ENCODE data around the gene LHFPL6. TPM values are rescaled to one million over a fixed set of nuclear protein-coding genes. Genes with fewer than 3 reads are reported as not detected.

Gene LHFPL6
- total RNA-seq, 2 experiments from 2014 or later = 2.6 TPM; not detected in 1

DNA sequence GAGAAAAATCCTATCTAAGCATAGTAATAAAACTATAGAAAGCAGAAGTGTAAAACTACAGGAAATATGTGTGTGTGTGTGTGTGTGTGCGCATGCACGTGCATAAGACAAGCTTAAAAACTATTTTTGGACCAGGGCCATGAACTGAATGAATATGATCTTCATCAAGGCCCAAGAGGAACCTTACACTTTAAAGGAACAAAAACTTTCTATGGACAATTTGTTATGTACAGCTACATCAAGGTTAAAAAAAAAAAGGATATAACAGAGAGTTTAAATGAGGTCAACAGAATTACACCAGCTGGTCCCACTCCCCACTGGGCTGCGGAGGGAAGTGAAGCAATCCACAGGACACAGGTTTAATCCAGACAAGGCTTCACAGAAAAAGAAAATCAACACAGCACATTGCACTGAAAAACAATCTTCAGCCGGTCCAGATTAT is 151.1 kb downstream of the LHFPL6 start:
- no peak overlapping the region for H3K27ac Mint-ChIP-seq
- no peak overlapping the region for H3K4me3 Mint-ChIP-seq
- H3K4me1 Mint-ChIP-seq = no peaks in the 10 kb centered on the region
- H3K36me3 Mint-ChIP-seq = no peaks in the 10 kb centered on the region
- H3K9me3 Mint-ChIP-seq (ENCODE audit: low read depth) = no peaks in the 10 kb centered on the region
- H3K27me3 Mint-ChIP-seq = peaks cover 13% of the 10 kb centered on the region
- CTCF ChIA-PET = no interaction called here
- DNase-seq = no peak
- ATAC-seq = no peak

DNA sequence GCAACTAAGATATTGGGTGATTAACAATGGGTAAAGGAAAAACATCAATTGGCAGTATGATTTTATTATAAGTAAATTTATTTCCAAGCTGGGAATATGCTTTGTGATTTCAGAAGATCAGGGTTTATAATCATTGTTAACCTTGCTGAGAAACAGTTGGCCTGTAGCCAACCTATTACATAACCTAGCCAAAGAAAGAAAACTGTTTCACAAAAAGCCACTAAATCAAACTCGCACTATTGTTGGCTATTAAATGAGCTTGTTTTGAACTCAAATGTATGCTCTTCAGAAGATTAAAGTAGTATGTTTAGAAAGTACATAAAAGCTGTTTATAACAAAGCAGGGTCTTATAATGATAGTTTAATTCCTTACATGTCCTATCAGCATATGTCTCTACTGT is 151.7 kb downstream of the LHFPL6 start:
- Mint-ChIP-seq H3K36me3 (no peaks in the 10 kb centered on the region), H3K4me1 (no peaks in the 10 kb centered on the region), H3K9me3 (ENCODE audit: low read depth) (no peaks in the 10 kb centered on the region), H3K4me3 (no peak overlapping the region), H3K27me3 (peaks cover 15% of the 10 kb centered on the region), H3K27ac (no peak overlapping the region)
- no peak for ATAC-seq
- DNase-seq = no peak
- CTCF ChIA-PET = no interaction called here

DNA sequence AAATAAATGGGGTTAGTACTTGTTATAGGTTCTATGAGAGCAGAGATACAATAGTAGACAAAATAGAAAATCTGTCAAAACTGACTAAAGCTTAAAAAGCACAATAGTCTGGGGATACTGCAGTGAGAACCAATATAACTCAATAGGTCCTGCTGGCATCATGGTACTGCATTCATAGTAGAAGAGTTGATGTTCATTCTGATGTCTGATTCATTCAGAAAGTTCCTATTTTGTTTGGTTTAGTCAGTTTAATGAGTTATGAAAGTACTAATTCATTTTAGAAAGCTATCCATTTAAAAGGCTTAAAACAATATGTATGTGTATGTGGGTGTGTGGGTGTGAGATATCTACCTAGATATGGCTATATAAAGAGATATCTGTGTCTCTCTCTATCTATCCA is 152.8 kb downstream of the LHFPL6 start:
- H3K4me3 Mint-ChIP-seq = no peak overlapping the region
- DNase-seq = no peak
- no peak overlapping the region for H3K27ac Mint-ChIP-seq
- no peak for ATAC-seq
- H3K27me3 Mint-ChIP-seq = peaks cover 16% of the 10 kb centered on the region
- no peaks in the 10 kb centered on the region for H3K36me3 Mint-ChIP-seq
- CTCF ChIA-PET = interaction anchor here (0.5 kb wide), 1 partner anchor 1275 kb away, joined by 3 read pairs; no protein-coding TSS in a partner anchor
- no peaks in the 10 kb centered on the region for H3K9me3 Mint-ChIP-seq (ENCODE audit: low read depth)
- H3K4me1 Mint-ChIP-seq = no peaks in the 10 kb centered on the region

DNA sequence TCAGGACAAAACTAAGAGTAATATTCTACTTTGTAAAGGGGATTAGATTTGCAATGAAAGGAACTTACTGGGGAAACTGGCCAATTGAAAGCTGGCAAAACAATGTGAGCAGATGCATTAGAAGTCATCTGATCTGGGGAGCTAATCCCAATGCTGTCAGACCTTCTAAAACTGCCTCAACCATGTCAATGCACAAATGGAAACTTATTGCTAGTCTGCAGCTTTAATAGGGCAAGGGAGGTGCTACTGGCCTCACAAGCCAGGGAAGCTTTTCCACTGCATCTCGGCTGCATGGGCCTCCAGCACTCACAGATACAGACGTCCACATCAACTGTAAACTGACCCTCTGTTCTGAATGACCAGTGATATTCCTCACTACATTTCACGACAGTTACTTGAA is 154.2 kb downstream of the LHFPL6 start:
- Mint-ChIP-seq H3K27me3 (peaks cover 16% of the 10 kb centered on the region), H3K9me3 (ENCODE audit: low read depth) (no peaks in the 10 kb centered on the region), H3K4me1 (no peaks in the 10 kb centered on the region), H3K27ac (no peak overlapping the region), H3K4me3 (no peak overlapping the region), H3K36me3 (no peaks in the 10 kb centered on the region)
- no peak for ATAC-seq
- CTCF ChIA-PET = no interaction called here
- no peak for DNase-seq

DNA sequence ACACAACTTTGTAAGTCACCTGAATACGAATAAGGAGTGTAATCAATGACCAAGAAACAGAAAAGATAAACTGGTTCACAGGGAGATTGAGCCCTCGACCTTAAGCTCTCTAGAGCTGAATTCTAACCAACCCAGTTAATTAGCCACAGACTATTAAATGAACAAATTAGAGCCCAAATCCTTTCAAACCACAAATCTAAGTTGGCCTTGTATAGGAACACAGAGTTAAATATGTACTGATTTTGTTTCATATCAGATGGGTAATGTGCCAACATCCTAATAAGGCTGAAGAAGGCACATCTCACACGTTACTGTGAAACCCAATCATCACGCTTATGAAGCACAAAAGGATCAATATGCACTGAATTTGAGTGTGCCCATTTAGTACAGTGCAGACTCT is 156.1 kb downstream of the LHFPL6 start:
- H3K27ac Mint-ChIP-seq = no peak overlapping the region
- H3K27me3 Mint-ChIP-seq = peaks cover 12% of the 10 kb centered on the region
- DNase-seq (no peak), ATAC-seq (no peak)
- no peaks in the 10 kb centered on the region for H3K36me3 Mint-ChIP-seq
- H3K4me1 Mint-ChIP-seq = no peaks in the 10 kb centered on the region
- CTCF ChIA-PET = no interaction called here
- H3K4me3 Mint-ChIP-seq = no peak overlapping the region
- H3K9me3 Mint-ChIP-seq (ENCODE audit: low read depth) = no peaks in the 10 kb centered on the region

DNA sequence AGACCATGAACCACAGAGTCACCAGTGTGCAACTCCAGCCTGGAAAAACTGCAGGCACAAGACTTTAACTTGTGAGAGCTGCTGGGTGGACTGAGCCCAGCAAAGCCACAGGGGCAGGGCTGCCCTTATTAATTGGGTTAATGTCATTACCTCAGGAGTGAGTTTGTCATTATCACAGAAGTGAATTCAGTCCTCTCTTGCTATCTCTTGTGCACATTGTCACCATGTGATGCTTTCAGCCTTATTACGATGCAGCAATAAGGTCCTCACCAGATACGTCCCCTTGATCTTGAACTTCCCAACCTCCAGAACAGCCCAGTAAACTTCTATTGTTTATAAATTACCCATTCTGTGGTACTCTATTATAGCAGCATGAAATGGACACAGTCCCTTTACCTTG is 158.1 kb downstream of the LHFPL6 start:
- H3K9me3 Mint-ChIP-seq (ENCODE audit: low read depth) = peaks cover 1% of the 10 kb centered on the region
- ATAC-seq (no peak), DNase-seq (no peak)
- CTCF ChIA-PET = no interaction called here
- no peaks in the 10 kb centered on the region for H3K4me1 Mint-ChIP-seq
- H3K27me3 Mint-ChIP-seq = peaks cover 8% of the 10 kb centered on the region
- H3K36me3 Mint-ChIP-seq = no peaks in the 10 kb centered on the region
- no peak overlapping the region for H3K27ac Mint-ChIP-seq
- H3K4me3 Mint-ChIP-seq = no peak overlapping the region

DNA sequence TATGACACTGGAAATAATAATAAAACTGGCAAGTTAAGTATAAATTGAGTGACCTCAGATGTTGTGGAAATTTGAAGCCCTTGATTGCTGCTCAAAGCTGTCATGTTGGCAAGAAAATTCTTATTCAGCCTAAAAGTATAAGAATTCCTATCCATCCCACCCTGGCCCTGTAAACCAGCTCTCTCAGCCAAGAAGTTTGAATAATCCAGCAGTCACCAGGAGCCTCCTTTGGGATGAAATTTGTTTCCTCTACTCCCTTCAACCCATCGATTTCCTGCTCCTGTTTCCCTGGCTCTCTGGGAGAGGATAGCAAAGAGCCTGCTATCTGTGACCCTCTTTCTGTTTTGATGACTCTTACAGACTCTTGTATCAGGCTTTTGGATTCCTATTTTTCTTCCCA is 169.3 kb downstream of the LHFPL6 start:
- no peaks in the 10 kb centered on the region for H3K36me3 Mint-ChIP-seq
- CTCF ChIA-PET = no interaction called here
- peaks cover 3% of the 10 kb centered on the region for H3K27me3 Mint-ChIP-seq
- DNase-seq (no peak), ATAC-seq (no peak)
- H3K9me3 Mint-ChIP-seq (ENCODE audit: low read depth) = peaks cover 4% of the 10 kb centered on the region
- H3K4me1 Mint-ChIP-seq = no peaks in the 10 kb centered on the region
- H3K27ac Mint-ChIP-seq = no peak overlapping the region
- no peak overlapping the region for H3K4me3 Mint-ChIP-seq

DNA sequence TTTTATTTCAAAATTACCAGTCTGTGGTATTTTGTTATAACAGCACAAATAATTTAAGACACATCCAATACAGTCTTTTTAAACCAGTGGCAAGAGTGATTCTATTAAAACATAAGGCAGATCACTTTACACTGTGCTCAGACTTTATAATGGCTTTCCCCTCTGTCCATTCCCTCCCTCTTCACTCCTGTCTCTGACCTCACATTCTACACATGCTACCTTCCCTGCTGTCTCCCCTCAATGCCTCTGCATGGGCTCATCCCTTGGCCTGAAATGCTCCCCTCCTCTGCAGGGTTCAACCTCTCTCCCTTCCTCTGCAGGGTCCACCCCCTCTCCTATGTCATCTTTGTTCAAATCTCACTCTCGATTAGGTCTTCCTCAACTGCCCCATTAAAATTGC is 170.8 kb downstream of the LHFPL6 start:
- ATAC-seq (no peak), DNase-seq (no peak)
- H3K27me3 Mint-ChIP-seq = peaks cover 3% of the 10 kb centered on the region
- H3K9me3 Mint-ChIP-seq (ENCODE audit: low read depth) = peaks cover 4% of the 10 kb centered on the region
- CTCF ChIA-PET = no interaction called here
- H3K27ac Mint-ChIP-seq = no peak overlapping the region
- H3K4me1 Mint-ChIP-seq = no peaks in the 10 kb centered on the region
- H3K4me3 Mint-ChIP-seq = no peak overlapping the region
- no peaks in the 10 kb centered on the region for H3K36me3 Mint-ChIP-seq

DNA sequence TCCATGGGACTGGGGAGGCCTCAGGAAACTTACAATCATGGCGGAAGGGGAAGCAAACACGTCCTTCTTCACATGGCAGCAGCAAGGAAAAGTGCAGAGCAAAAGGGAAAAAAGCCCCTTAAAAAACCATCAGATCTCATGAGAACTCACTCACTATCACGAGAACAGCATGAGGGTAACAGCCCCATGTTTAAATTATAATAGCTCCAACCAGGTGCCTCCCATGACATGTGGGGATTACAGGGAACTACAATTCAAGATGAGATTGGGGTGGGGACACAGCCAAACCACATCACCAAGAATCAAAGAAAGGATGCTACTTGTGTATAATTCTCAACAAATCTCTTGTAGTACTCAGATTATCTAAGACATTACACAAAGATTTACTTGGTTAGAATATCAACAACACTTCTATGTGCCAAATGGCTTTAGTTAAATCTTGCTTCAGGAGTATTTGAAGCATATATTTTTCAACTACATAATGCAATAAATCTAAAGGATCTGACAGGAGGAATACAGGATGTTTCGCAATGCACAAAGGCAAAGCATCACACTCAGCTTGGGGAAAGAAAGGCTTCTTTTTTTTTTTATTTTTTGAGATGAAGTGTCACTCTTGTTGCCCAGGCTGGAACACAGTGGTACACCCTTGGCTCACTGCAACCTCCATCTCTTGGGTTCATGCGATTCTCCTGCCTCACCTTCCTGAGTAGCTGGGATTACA is 180.0 kb downstream of the LHFPL6 start:
- Mint-ChIP-seq H3K27ac (no peak overlapping the region), H3K9me3 (ENCODE audit: low read depth) (no peaks in the 10 kb centered on the region), H3K4me1 (no peaks in the 10 kb centered on the region), H3K36me3 (no peaks in the 10 kb centered on the region), H3K4me3 (no peak overlapping the region), H3K27me3 (peaks cover 13% of the 10 kb centered on the region)
- DNase-seq (no peak), ATAC-seq (no peak)
- CTCF ChIA-PET = no interaction called here

DNA sequence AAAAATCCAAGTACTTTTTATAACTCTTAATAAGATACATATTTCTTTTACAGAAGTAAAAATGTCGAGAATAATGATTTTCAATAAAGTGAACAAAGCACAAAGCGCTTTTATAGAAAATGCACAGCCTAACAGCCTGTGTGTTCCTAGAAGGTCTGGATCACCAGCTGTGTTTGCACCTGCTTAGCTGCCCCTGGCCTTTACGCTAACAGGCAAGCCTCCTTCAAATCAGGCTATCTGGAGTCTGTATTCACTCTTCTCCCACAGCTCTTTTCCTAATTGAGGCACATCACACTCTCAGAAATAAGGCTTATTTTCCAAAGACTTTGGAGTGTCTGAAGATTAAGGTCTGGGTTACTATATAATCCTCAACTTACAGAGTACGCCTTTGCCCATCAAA is 183.1 kb downstream of the LHFPL6 start:
- Mint-ChIP-seq H3K9me3 (ENCODE audit: low read depth) (no peaks in the 10 kb centered on the region), H3K4me1 (no peaks in the 10 kb centered on the region), H3K36me3 (no peaks in the 10 kb centered on the region), H3K27me3 (peaks cover 23% of the 10 kb centered on the region), H3K27ac (no peak overlapping the region), H3K4me3 (no peak overlapping the region)
- DNase-seq = no peak
- no peak for ATAC-seq
- CTCF ChIA-PET = no interaction called here

DNA sequence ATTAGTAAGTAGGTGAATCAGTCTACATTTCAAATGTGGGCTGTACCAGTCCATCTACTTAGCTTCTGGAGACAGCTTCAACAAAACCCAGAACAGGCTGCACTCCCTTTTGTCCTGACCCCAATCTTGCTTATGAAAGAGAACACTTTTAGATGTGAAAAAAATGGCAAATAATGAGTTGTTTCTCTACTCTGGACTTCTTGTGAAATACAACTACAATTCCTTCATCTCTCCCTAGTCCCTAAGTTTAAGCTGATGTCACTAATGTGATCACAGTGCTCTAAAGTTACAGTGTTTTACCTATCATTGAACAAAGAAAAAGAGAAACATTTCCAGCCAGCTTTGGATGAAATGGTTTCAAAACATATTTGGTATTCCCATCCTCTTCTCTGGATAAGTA is 183.9 kb downstream of the LHFPL6 start:
- DNase-seq (no peak), ATAC-seq (no peak)
- Mint-ChIP-seq H3K36me3 (no peaks in the 10 kb centered on the region), H3K9me3 (ENCODE audit: low read depth) (no peaks in the 10 kb centered on the region), H3K4me1 (no peaks in the 10 kb centered on the region), H3K27ac (no peak overlapping the region), H3K27me3 (peaks cover 28% of the 10 kb centered on the region), H3K4me3 (no peak overlapping the region)
- CTCF ChIA-PET = no interaction called here

DNA sequence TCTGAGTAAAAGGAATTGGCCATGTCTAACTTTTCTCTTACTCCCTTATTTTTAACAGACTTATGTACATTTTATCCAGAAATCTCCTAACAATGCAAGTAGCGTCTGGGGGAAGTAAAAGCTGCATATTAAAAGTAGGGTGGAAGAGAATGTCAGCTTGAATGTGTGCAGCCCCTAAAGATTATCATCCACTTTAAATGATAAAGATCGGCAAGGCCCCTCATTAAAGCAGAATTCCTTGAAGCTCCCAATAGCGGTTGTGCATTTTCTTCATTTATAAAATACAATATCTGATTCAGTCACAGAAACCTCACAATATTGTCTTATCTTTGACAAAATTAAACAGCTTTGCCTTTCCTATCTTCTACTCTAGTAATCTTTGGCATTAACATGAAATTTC is 184.6 kb downstream of the LHFPL6 start:
- no peaks in the 10 kb centered on the region for H3K4me1 Mint-ChIP-seq
- no peak overlapping the region for H3K27ac Mint-ChIP-seq
- H3K36me3 Mint-ChIP-seq = no peaks in the 10 kb centered on the region
- ATAC-seq (no peak), DNase-seq (no peak)
- peaks cover 30% of the 10 kb centered on the region for H3K27me3 Mint-ChIP-seq
- H3K9me3 Mint-ChIP-seq (ENCODE audit: low read depth) = no peaks in the 10 kb centered on the region
- no peak overlapping the region for H3K4me3 Mint-ChIP-seq
- CTCF ChIA-PET = no interaction called here

DNA sequence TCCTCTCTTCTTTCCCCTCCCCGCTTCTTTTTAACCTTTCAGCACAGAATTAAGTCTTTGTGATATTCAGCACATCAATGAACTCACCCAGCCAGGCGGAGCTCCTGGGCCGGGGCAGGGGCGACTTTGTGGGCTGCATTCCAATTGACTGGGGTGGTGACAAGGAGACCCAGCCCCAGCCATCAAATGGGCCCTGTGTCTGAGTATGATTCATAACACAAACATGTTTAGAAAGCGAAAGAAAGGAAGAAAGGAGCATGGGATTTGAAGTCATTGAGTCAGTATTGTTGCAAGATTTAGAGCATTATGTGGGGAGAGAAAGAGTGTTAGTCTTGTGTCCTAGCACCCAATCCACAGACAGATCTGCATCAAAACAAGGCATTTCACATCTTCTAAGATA is 185.3 kb downstream of the LHFPL6 start:
- peaks cover 30% of the 10 kb centered on the region for H3K27me3 Mint-ChIP-seq
- H3K27ac Mint-ChIP-seq = no peak overlapping the region
- ATAC-seq = no peak
- CTCF ChIA-PET = no interaction called here
- H3K4me1 Mint-ChIP-seq = no peaks in the 10 kb centered on the region
- H3K4me3 Mint-ChIP-seq = no peak overlapping the region
- no peaks in the 10 kb centered on the region for H3K36me3 Mint-ChIP-seq
- no peak for DNase-seq
- H3K9me3 Mint-ChIP-seq (ENCODE audit: low read depth) = no peaks in the 10 kb centered on the region

DNA sequence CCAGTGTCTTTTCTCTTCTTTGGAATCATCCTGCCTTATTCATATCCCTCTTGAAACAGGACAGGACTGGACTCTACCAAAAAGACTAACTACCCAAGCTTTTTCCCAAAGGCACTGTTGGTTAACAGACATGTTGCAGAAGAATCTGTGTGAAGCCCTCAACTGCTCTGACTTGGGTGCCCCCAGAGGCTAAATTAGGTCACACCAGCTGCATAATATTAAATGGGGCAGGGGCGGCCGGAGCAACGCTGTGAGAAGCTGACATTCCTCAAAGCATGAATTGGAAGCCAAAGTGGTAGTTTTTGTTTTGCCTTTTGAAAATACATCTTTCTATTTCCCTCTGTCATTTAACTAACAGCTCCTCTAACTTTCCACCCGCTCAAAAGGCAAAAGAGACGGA is 185.9 kb downstream of the LHFPL6 start:
- H3K36me3 Mint-ChIP-seq = no peaks in the 10 kb centered on the region
- H3K4me1 Mint-ChIP-seq = no peaks in the 10 kb centered on the region
- CTCF ChIA-PET = no interaction called here
- no peak for DNase-seq
- H3K27me3 Mint-ChIP-seq = peaks cover 30% of the 10 kb centered on the region
- H3K27ac Mint-ChIP-seq = no peak overlapping the region
- no peaks in the 10 kb centered on the region for H3K9me3 Mint-ChIP-seq (ENCODE audit: low read depth)
- no peak for ATAC-seq
- H3K4me3 Mint-ChIP-seq = no peak overlapping the region
